Mesothelial cell of epicardium (in vitro differentiated cells): ENCODE data around the gene FMO4. TPM values are rescaled to one million over a fixed set of nuclear protein-coding genes. Genes with fewer than 3 reads are reported as not detected.

Source experiments
- DNase-seq, 2 experiments: peaks; one replicate each; pipeline ENCODE4 v3.0.0; 2021; ENCODE audit warnings: low spot score in 2 of 2; ENCODE audit not compliant: unreplicated experiment in 2 of 2
- H3K27ac Mint-ChIP-seq: 2 replicates; pipeline ENCODE4 v1.8.0; 2021; ENCODE audit warnings: mixed read lengths
- H3K27me3 Mint-ChIP-seq: 2 replicates; pipeline ENCODE4 v1.8.0; 2021; ENCODE audit warnings: low read depth, mixed read lengths
- H3K36me3 Mint-ChIP-seq: 2 replicates; pipeline ENCODE4 v1.8.0; 2021; ENCODE audit warnings: mixed read lengths
- H3K4me1 Mint-ChIP-seq: 2 replicates; pipeline ENCODE4 v1.8.0; 2021; ENCODE audit warnings: mixed read lengths
- H3K4me3 Mint-ChIP-seq: 2 replicates; pipeline ENCODE4 v1.8.0; 2021; ENCODE audit warnings: mild to moderate bottlenecking, moderate library complexity, mixed read lengths
- H3K9me3 Mint-ChIP-seq: 2 replicates; pipeline ENCODE4 v1.8.0; 2021; ENCODE audit warnings: mixed read lengths
- total RNA-seq: library from RNA; stranded (reverse); gene quantifications from 3 replicates; pipeline ENCODE4 v1.2.1, GENCODE V29; 2021
- TF ChIP-seq, protein P1 (sequence below): fragments of 200-600 bp; sonication (generic); IDR thresholded peaks from one replicate; pipeline ENCODE4 v1.5.0; 2021; ENCODE audit warnings: antibody characterized with exemption; ENCODE audit not compliant: unreplicated experiment

FMO4 gene
- total RNA-seq, 1 donor from 2014 or later: 5.9 TPM

GRCh38 chr1:171279234-171279633, 34.7 kb upstream of the FMO4 start:
- Mint-ChIP-seq H3K4me1 (peaks cover 5% of the 10 kb centered on the region), H3K27ac (no peak overlapping the region), H3K36me3 (no peaks in the 10 kb centered on the region), H3K4me3 (no peak overlapping the region), H3K9me3 (no peaks in the 10 kb centered on the region), H3K27me3 (no peaks in the 10 kb centered on the region)
- no peak for DNase-seq
- TF ChIP-seq, protein P1, sequence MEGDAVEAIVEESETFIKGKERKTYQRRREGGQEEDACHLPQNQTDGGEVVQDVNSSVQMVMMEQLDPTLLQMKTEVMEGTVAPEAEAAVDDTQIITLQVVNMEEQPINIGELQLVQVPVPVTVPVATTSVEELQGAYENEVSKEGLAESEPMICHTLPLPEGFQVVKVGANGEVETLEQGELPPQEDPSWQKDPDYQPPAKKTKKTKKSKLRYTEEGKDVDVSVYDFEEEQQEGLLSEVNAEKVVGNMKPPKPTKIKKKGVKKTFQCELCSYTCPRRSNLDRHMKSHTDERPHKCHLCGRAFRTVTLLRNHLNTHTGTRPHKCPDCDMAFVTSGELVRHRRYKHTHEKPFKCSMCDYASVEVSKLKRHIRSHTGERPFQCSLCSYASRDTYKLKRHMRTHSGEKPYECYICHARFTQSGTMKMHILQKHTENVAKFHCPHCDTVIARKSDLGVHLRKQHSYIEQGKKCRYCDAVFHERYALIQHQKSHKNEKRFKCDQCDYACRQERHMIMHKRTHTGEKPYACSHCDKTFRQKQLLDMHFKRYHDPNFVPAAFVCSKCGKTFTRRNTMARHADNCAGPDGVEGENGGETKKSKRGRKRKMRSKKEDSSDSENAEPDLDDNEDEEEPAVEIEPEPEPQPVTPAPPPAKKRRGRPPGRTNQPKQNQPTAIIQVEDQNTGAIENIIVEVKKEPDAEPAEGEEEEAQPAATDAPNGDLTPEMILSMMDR: no peak

DNA sequence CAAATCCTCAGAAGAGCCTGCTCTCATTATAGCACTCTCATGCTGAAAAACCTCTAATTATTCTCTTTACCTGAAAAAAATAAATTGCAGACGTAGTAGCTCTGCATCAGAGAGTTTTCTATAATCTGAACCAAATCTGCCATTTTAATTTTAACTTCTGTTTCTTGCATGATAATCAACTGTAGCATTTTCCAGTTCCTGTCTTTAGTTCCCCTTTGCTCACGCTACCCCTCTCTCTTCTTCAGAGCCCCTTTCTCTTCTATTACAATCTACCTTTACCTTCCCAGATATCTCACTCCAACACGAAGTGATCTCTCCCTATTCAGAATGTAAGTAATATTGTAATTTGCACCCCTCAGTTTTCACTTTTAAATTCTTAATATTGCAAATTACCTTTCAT, 34.3 kb upstream of the FMO4 start:
- Mint-ChIP-seq H3K27me3 (no peaks in the 10 kb centered on the region), H3K27ac (no peak overlapping the region), H3K4me1 (peaks cover 5% of the 10 kb centered on the region)

GRCh38 chr1:171280599-171280998, 33.4 kb upstream of the FMO4 start:
- Mint-ChIP-seq H3K4me3 (no peak overlapping the region), H3K4me1 (peaks cover 5% of the 10 kb centered on the region), H3K27me3 (no peaks in the 10 kb centered on the region)

More for the DNA sequence above, 34.3 kb upstream of the FMO4 start:
- TF ChIP-seq, protein P1: no peak
- Mint-ChIP-seq H3K4me3 (no peak overlapping the region), H3K36me3 (no peaks in the 10 kb centered on the region), H3K9me3 (no peaks in the 10 kb centered on the region)
- DNase-seq: no peak

DNA sequence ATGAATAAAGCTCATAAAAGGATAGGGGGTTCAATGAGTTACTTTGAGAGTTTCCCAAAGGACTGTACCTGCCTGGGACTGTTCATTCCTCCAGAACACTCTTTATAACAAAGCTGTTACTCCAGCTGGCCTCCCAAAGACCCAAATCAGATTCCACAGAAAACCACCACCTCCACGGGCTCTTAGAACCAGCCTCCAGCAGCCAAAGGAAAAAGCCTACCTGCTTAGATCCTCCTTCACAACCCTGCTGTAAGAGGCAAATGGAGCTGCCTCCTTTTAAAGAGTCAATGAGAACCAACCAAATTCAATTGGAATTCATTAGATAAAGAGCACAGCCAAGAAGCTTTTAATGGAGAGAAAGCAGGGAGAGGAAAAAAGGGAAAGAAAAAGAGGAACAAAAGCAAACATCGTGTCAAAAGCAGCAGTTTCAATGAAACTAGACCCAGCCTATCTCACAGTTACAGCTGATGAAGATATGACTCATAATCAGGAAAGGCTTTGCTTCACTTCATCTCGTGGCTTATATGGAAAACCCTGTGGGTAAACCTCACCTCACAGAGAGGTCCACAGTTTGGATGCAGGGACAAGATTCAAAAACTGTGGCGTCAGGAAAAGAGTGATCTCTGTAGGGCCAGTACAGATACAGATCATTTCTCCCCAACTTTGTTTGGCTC, 27.8 kb upstream of the FMO4 start:
- Mint-ChIP-seq H3K9me3 (no peaks in the 10 kb centered on the region), H3K4me3 (no peak overlapping the region), H3K36me3 (no peaks in the 10 kb centered on the region), H3K4me1 (no peaks in the 10 kb centered on the region), H3K27me3 (no peaks in the 10 kb centered on the region), H3K27ac (no peak overlapping the region)
- TF ChIP-seq, protein P1: no peak
- no peak for DNase-seq

More at GRCh38 chr1:171280599-171280998, 33.4 kb upstream of the FMO4 start:
- Mint-ChIP-seq H3K27ac (no peak overlapping the region), H3K9me3 (no peaks in the 10 kb centered on the region), H3K36me3 (no peaks in the 10 kb centered on the region)
- TF ChIP-seq, protein P1: no peak
- no peak for DNase-seq

GRCh38 chr1:171290621-171291020, 23.4 kb upstream of the FMO4 start:
- H3K27ac Mint-ChIP-seq: no peak overlapping the region
- H3K9me3 Mint-ChIP-seq: no peaks in the 10 kb centered on the region
- no peak for DNase-seq
- H3K4me1 Mint-ChIP-seq: peaks cover 3% of the 10 kb centered on the region
- H3K36me3 Mint-ChIP-seq: no peaks in the 10 kb centered on the region
- H3K4me3 Mint-ChIP-seq: no peak overlapping the region
- no peaks in the 10 kb centered on the region for H3K27me3 Mint-ChIP-seq
- TF ChIP-seq, protein P1: no peak
